SK-N-SH (cell line): ENCODE data around the gene PNMA3.
A peak's percentile ranks its signal among the peaks of the same experiment; 100 is the strongest.

ENCODE experiments used
- CTCF ChIP-seq: fragments of 200-600 bp; sonication (generic); IDR thresholded peaks from 2 replicates; pipeline ENCODE4 v1.6.1; 2017; ENCODE audit warnings: antibody characterized with exemption, mild to moderate bottlenecking, moderate library complexity
- ELF1 ChIP-seq: IDR thresholded peaks from 2 replicates; pipeline ENCODE4 v1.4.0; 2012
- FOXM1 ChIP-seq: IDR thresholded peaks from 2 replicates; pipeline ENCODE4 v1.4.0; 2012; ENCODE audit warnings: low read depth, mild to moderate bottlenecking
- GABPA ChIP-seq: IDR thresholded peaks from 2 replicates; pipeline ENCODE4 v1.4.0; 2012; ENCODE audit warnings: low read depth, mild to moderate bottlenecking
- POLR2AphosphoS5 ChIP-seq: IDR thresholded peaks from 2 replicates; pipeline ENCODE4 v1.6.1; 2012; ENCODE audit warnings: low read depth, low read length
- RAD21 ChIP-seq: IDR thresholded peaks from 2 replicates; pipeline ENCODE4 v1.6.1; 2012; ENCODE audit warnings: mild to moderate bottlenecking, low read length
- RFX5 ChIP-seq: IDR thresholded peaks from 2 replicates; pipeline ENCODE4 v1.6.1; 2012; ENCODE audit warnings: mild to moderate bottlenecking, improper control_type of control experiment, low read length
- USF2 ChIP-seq: fragments of 150-350 bp; IDR thresholded peaks from 2 replicates; pipeline ENCODE4 v1.6.1; 2017; ENCODE audit warnings: antibody characterized with exemption, low read length, low read depth, borderline replicate concordance

- TF ChIP-seq CTCF (peak; percentile 77), RFX5 (no peak), POLR2AphosphoS5 (no peak), ELF1 (no peak), FOXM1 (no peak), GABPA (no peak), USF2 (no peak), RAD21 (peak; percentile 87)
Measured at GRCh38 chrX:153032397-153033118, 23.7 kb upstream of the PNMA3 start.
